Peyer's patch (tissue), 4 donors: ENCODE measurements around the gene SUCLG1.

Source experiments
- CTCF ChIP-seq, 6 experiments: fragments of 450-650 bp in 4 of 6; fragments of 200-600 bp in 2 of 6; sonication (generic) in 1 of 6; IDR thresholded peaks; one replicate each; pipeline ENCODE4 v1.5.1; 2017 to 2019; ENCODE audit warnings: antibody characterized with exemption in 6 of 6, mild to moderate bottlenecking in 3 of 6, moderate library complexity in 1 of 6
- POLR2A ChIP-seq, 2 donors: fragments of 450-650 bp; IDR thresholded peaks; one replicate each; pipeline ENCODE4 v1.5.1; 2017; ENCODE audit warnings: antibody characterized with exemption in 2 of 2, mild to moderate bottlenecking in 2 of 2, moderate library complexity in 2 of 2

- no peak for TF ChIP-seq CTCF (IDR thresholded peaks at IDR 0.05)
- TF ChIP-seq POLR2A (IDR thresholded peaks at IDR 0.05) = no peak
Measured at GRCh38 chr2:84449055-84449454, 10.0 kb downstream of the SUCLG1 start.
